GM18499 (cell line): ENCODE results near the gene PAPPA.
A peak's percentile ranks its signal among the peaks of the same experiment; 100 is the strongest.

Source experiments
- ATAC-seq: cut with Tn5 transposase; IDR thresholded peaks from one replicate; pipeline ENCODE4 v1.9.1; 2021; ENCODE audit warnings: moderate number of reproducible peaks; ENCODE audit not compliant: insufficient read depth, unreplicated experiment

Gene PAPPA

DNA sequence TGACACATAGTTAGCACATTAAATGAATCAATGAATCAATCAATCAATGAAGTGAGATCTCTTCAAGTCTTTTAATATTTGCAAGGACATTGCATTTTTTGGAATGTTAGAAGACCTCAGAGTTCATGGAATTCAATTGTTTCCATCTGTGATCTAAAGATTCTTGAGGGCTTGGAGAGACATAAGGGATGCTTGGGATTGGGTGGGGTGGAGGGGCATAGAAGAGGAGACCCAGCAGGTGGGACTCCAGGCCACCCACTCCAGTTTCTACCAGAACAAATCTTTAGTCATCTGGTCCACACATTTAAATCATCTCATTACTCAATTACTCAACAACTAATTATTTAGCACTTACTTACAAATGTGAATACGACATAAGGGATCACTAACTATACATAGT lies 282.5 kb downstream of the PAPPA start:
- no peak for ATAC-seq

GRCh38 chr9:116437411-116438370 lies 284.1 kb downstream of the PAPPA start:
- no peak for ATAC-seq

- no peak for ATAC-seq
Measured at GRCh38 chr9:116442528-116442927, 288.9 kb downstream of the PAPPA start.

GRCh38 chr9:116447934-116448333 lies 294.3 kb downstream of the PAPPA start:
- ATAC-seq: no peak

- no peak for ATAC-seq
Measured at GRCh38 chr9:116448431-116448830, 294.8 kb downstream of the PAPPA start.

DNA sequence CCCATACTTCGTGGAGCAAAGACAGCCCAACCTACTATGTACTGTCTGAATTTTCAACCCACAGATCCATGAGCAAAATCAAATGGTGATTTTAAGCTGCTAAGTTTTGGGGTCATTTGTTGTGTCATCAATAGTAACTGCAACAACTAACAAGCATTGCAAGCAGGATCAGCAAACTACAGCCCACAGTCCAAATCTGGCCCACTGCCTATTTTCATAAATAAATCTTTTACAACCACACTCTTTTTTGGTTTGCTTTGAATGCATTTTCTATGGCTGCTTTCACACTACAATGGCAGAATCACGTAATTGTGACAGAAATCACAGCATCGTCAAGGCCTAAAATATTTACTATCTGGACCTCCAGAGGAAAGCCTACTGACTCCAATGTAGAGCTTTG lies 296.4 kb downstream of the PAPPA start:
- ATAC-seq: no peak

GRCh38 chr9:116450378-116451139 lies 297.0 kb downstream of the PAPPA start:
- peak; percentile 88 for ATAC-seq

GRCh38 chr9:116451500-116452115 lies 298.0 kb downstream of the PAPPA start:
- ATAC-seq: no peak
